Testis (tissue), 3 donors: Measurements from ENCODE around the gene MEGF8. TPM values are rescaled to one million over a fixed set of nuclear protein-coding genes. Genes with fewer than 3 reads are reported as not detected.
A peak's percentile ranks its signal among the peaks of the same experiment; 100 is the strongest.

Experiments used
- DNase-seq: peaks from one replicate; pipeline ENCODE4 v3.0.0-alpha.2; 2019
- H3K27ac ChIP-seq, 2 donors: fragments of 200-600 bp; sonication (generic); one replicate each; pipeline ENCODE4 v1.5.1; 2019
- H3K27me3 ChIP-seq: fragments of 200-600 bp; sonication (generic); one replicate; pipeline ENCODE4 v1.5.1; 2019
- H3K36me3 ChIP-seq: fragments of 200-600 bp; sonication (generic); one replicate; pipeline ENCODE4 v1.5.1; 2017; ENCODE audit warnings: low read depth; ENCODE audit errors: missing control alignments
- H3K4me1 ChIP-seq: fragments of 200-600 bp; sonication (generic); one replicate; pipeline ENCODE4 v1.5.1; 2019
- H3K4me3 ChIP-seq, 2 donors: fragments of 200-600 bp; sonication (generic); one replicate each; pipeline ENCODE4 v1.5.1; 2017 to 2019
- H3K9me3 ChIP-seq: fragments of 200-600 bp; sonication (generic); one replicate; pipeline ENCODE4 v1.5.1; 2017
- POLR2A ChIP-seq: fragments of 450-650 bp; IDR thresholded peaks from one replicate; pipeline ENCODE4 v1.6.1; 2017; ENCODE audit warnings: antibody characterized with exemption, mild to moderate bottlenecking, moderate library complexity
- WGBS, 2 donors: methylation state at CpG; one replicate each; pipeline ENCODE4 v1.1.5; 2018; 5-methylcytosine and 5-hydroxymethylcytosine counted together
- intact Hi-C: fragments of 100-400 bp; cut with DNase I; formaldehyde crosslinking; loops from one replicate; pipeline ENCODE4 v1.15.1; 2023; ENCODE audit warnings: low total_unique reads
- polyA plus RNA-seq: library from polyadenylated mRNA; stranded (reverse); fragments of 350-450 nt; fragmentation: Illumina TruSeq; extraction: RNeasy Lipid Tissue Mini Kit (QIAGEN cat#74804); gene quantifications from one replicate; pipeline ENCODE4 v1.2.3, GENCODE V29; 2014; ENCODE audit warnings: low read depth, low replicate concordance; ENCODE audit not compliant: insufficient read depth
- total RNA-seq, 2 donors: library from RNA; depleted of rRNA; stranded (reverse); fragments of >200 nt; gene quantifications; one replicate each; pipeline ENCODE4 v1.2.3, GENCODE V29; 2016
- TF ChIP-seq, protein P1 (sequence below), 3 experiments: fragments of 450-650 bp in 2 of 3; fragments of 200-600 bp in 1 of 3; sonication (generic) in 1 of 3; IDR thresholded peaks; one replicate each; pipeline ENCODE4 v1.5.1; 2016 to 2019; ENCODE audit warnings: antibody characterized with exemption in 3 of 3, mild to moderate bottlenecking in 2 of 3, moderate library complexity in 1 of 3

MEGF8 gene
- total and polyA plus RNA-seq, 3 donors from 2014 or later: 18.8 to 27.3 (median 26.9) TPM

DNA sequence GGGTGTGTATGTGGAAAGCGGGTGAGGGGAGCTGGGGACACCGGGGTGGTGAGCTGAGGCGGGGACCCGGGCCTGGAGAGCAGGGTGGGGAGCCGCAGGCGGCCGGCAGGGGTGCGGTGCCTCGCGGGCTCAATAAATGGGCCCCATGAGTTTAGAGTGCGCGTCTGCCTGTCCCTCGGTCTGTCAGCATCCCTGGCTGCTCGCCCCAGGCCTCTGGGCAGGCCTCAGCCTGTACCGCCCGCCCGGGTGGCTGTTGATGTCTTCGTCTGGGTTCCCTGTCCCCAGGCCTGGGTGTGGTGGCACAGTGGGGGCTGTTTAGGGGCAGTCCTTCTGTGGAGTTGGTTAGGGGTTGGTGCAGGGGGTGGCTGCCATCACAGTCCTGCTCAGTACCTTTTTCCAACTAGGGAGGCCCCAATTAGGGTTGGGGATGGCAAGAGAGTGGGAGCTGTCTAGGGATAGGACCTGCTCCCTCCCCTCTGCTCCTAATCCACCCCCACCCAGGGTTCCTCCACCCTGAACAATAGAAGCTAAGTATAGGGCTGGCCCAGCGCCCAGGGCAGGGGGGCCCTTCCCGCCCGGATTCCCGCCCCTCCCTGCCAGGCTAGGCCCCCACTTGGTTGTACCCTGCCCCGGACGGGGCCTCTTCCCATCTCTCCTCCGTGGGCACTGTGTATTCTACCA is 44.1 kb upstream of the MEGF8 start:
- intact Hi-C loops: no loop called here
- no peak for TF ChIP-seq POLR2A
- TF ChIP-seq, protein P1, sequence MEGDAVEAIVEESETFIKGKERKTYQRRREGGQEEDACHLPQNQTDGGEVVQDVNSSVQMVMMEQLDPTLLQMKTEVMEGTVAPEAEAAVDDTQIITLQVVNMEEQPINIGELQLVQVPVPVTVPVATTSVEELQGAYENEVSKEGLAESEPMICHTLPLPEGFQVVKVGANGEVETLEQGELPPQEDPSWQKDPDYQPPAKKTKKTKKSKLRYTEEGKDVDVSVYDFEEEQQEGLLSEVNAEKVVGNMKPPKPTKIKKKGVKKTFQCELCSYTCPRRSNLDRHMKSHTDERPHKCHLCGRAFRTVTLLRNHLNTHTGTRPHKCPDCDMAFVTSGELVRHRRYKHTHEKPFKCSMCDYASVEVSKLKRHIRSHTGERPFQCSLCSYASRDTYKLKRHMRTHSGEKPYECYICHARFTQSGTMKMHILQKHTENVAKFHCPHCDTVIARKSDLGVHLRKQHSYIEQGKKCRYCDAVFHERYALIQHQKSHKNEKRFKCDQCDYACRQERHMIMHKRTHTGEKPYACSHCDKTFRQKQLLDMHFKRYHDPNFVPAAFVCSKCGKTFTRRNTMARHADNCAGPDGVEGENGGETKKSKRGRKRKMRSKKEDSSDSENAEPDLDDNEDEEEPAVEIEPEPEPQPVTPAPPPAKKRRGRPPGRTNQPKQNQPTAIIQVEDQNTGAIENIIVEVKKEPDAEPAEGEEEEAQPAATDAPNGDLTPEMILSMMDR (IDR thresholded peaks at IDR 0.05): no peak
- H3K27me3 ChIP-seq: no peaks in the 10 kb centered on the region
- H3K4me3 ChIP-seq: peak overlapping the region; percentile 76 to 78
- no peaks in the 10 kb centered on the region for H3K9me3 ChIP-seq
- peak overlapping the region; percentile 87 to 98 for H3K27ac ChIP-seq
- no peaks in the 10 kb centered on the region for H3K36me3 ChIP-seq
- peak; percentile 72 for DNase-seq
- H3K4me1 ChIP-seq: peaks cover 78% of the 10 kb centered on the region
- 9 to 12% methylated on average over 10 to 16 of the region's 25 CpGs for WGBS, 2 donors

DNA sequence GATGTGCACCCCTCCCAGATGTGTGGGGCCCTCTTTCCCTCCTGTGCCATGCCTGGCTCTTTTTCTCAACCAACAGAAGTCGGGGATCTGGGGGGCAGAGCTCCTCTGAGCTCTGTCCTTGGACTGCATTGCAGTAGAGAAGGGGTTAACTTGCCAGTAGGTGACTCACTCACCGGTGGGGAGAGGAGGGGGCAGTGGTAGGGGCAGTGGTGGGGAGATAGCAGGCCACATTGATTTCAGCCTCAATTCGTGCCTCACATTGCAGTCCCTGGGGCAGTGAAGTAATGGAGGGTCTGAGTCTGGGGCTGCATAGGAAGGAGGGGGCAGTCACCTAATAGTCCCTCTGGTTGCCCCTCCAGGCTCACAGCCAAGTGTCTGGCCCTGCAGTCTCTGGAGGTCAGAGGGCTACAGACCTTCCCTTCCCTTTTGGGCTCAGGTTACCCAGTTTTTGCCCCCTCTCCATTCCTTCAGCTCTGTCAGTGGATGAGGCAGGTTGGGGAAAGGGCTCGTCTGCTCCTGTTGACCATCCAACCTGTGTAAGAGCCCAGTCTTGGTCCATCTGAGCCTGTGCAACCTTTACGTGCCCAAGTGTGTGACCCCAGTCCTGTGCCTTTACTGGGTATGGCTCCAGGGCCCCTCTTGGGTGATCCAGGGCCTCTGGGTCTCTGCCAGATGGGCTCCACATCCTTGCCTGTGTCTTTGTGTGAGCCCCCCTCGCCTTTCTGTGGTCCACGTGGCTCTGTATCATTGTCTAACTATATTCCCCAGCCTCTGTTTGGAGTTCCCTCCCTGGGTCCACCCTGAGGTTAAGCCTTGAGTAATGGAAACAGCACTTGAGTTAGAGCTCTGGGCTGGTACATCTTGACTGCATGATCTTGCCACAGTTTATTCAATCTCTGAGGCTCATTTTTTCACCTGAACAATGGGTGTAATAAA is 43.3 kb upstream of the MEGF8 start:
- Histone ChIP-seq H3K4me1 (peaks cover 78% of the 10 kb centered on the region), H3K27ac (peak overlapping the region; percentile 87 to 98), H3K27me3 (no peaks in the 10 kb centered on the region), H3K9me3 (no peaks in the 10 kb centered on the region), H3K4me3 (peak overlapping the region in 1 of 2 donors; percentile 78), H3K36me3 (no peaks in the 10 kb centered on the region)
- DNase-seq: no peak
- TF ChIP-seq POLR2A: no peak
- TF ChIP-seq, protein P1 (IDR thresholded peaks at IDR 0.05): no peak
- 23 to 33% methylated on average over 6 to 7 of the region's 7 CpGs for WGBS, 2 donors
- intact Hi-C loops: no loop called here

DNA sequence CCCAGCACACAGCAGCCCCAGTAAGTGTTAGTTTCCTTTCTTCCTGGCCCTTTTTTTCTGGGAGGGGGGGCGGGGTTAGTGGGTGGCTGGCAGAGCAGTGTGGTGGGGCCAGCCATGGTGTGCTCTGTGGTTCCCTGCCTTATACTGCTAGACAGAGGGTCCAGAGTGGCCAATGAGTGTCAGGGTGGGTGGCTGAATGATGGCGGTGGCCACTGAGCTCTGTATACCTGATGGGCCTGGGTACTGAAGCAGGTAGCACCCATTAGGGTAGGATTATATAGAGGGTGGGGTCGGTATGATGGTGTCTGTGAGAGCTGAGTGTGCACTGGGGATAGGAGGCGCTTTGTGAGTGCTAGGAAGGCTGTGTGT is 42.6 kb upstream of the MEGF8 start:
- Histone ChIP-seq H3K27me3 (no peaks in the 10 kb centered on the region), H3K36me3 (no peaks in the 10 kb centered on the region), H3K9me3 (no peaks in the 10 kb centered on the region), H3K4me3 (no peak overlapping the region), H3K27ac (peak overlapping the region; percentile 87 to 98), H3K4me1 (peaks cover 71% of the 10 kb centered on the region)
- intact Hi-C loops: no loop called here
- TF ChIP-seq, protein P1 (IDR thresholded peaks at IDR 0.05): no peak
- TF ChIP-seq POLR2A: no peak
- DNase-seq: no peak
- 43 to 53% methylated on average over 4 of the region's 4 CpGs for WGBS, 2 donors

DNA sequence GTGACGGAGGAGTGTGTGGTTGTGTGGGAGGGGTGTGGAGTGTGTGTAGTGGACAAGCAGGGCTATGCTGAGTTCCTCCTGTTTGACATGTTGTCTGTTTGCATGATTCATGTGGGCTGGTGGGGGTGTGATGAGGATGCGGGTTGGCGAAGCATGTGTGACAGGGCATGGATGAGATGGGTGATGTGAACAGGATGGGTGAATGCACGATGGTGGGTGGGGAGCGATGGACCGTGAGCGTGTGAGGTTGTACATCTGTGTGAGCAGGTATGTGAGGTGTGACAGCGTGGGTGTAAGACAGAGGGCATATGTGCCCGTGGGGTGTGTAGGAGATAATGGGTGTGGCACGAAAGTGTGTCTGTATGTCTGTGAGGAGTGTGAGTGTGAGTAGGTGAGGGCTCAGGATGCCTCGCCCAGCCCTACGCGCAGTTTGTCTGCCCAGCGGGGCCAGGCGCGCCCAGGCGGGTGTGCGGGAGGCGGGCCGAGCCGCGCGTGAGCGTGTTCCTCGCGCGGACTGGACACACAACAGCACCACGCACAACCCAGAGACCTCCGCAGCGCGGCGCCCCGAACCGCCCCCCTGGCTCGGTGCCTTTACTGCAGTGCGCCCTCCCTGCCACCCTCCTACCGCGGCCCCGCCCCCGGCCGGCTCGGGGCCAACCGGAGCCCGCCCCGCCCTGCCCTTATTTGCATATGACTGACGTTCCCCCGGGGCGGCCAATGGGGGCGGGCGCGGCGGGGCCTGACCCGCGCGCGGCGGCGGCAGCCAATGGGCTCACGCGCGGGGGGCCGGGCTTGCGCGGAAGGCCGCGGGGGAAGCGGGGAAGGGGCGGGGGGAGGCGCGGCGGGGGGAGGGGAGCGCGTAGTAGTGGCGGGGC is 42.0 kb upstream of the MEGF8 start:
- TF ChIP-seq POLR2A: no peak
- TF ChIP-seq, protein P1 (IDR thresholded peaks at IDR 0.05): peak in 1 of 3 experiments; percentile 2
- Histone ChIP-seq H3K9me3 (no peaks in the 10 kb centered on the region), H3K4me1 (peaks cover 65% of the 10 kb centered on the region), H3K27ac (peak overlapping the region; percentile 87 to 98), H3K27me3 (no peaks in the 10 kb centered on the region), H3K36me3 (no peaks in the 10 kb centered on the region), H3K4me3 (peak overlapping the region; percentile 53 to 76)
- peak; percentile 98 for DNase-seq
- intact Hi-C loops: no loop called here
- 1 to 5% methylated on average over 13 to 56 of the region's 74 CpGs for WGBS, 2 donors
